Measurements from ENCODE around the gene SUPT3H.

Gene SUPT3H

DNA sequence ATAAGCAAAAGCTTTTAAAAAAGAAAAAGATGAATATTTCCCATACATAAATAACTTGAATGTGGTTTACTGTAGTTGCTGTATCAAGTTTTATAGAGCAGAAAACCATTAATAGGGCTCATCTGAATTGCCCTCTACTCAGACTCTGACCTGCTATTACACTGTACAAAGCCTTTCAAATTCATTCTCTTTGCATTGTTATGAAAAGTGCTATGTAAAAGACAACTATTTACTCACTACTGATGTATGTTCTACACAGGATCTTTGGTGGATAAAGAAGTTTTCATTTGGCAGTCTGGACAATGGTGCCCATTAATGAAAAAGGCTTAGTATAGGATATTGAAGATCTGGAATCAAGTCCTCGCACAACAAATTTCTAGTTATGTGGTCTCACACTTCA is 248.7 kb downstream of the SUPT3H start:
- DNase-seq (ENCODE audit: extremely low spot score), result no peak
- no peak for TF ChIP-seq CTCF (IDR thresholded peaks at IDR 0.05; ENCODE audit: control extremely low read depth, extremely low read depth, low read depth, missing control alignments)
- ChIA-PET CTCF (no interaction called here), POLR2A (no interaction called here)

GRCh38 chr6:45127185-45127584 is 250.5 kb downstream of the SUPT3H start:
- POLR2A ChIA-PET, result no interaction called here
- no peak for TF ChIP-seq CTCF (IDR thresholded peaks at IDR 0.05; ENCODE audit: control extremely low read depth, extremely low read depth, low read depth, missing control alignments)
- CTCF ChIA-PET, result interaction anchor here (0.8 to 1.1 kb wide), 3 partner anchors 9 to 27 kb away, joined by 3 to 4 read pairs (median 3); no protein-coding TSS in a partner anchor
- no peak for DNase-seq (ENCODE audit: extremely low spot score)

GRCh38 chr6:45126033-45126432 is 251.7 kb downstream of the SUPT3H start:
- ChIA-PET POLR2A (no interaction called here), CTCF (no interaction called here)
- TF ChIP-seq CTCF (IDR thresholded peaks at IDR 0.05; ENCODE audit: control extremely low read depth, extremely low read depth, low read depth, missing control alignments), result no peak
- no peak for DNase-seq (ENCODE audit: extremely low spot score)

DNA sequence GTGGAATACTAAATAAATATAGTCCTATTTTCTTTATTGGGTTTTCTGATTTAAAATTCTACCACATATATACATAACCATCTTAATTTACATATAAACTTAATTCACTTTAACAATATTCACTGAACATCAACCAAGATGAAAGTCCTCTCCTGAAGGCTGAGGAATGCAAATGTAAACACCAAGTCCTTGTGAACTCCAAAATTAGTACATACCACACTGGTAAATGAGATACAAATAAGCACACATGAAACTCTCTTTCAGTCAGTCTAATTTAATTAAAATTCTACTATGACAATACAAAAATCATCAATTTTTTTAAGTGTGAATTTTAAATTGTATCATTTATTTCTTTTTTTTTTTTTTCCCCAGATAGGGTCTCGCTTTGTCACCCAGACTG is 254.7 kb downstream of the SUPT3H start:
- POLR2A ChIA-PET, result no interaction called here
- CTCF ChIA-PET, result interaction anchor here (1.1 to 2.1 kb wide), 3 partner anchors 10 to 19 kb away, joined by 3 to 6 read pairs (median 4); no protein-coding TSS in a partner anchor
- no peak for DNase-seq (ENCODE audit: extremely low spot score)
- no peak for TF ChIP-seq CTCF (IDR thresholded peaks at IDR 0.05; ENCODE audit: control extremely low read depth, extremely low read depth, low read depth, missing control alignments)

GRCh38 chr6:45118754-45119153 is 259.0 kb downstream of the SUPT3H start:
- POLR2A ChIA-PET, result no interaction called here
- no peak for TF ChIP-seq CTCF (IDR thresholded peaks at IDR 0.05; ENCODE audit: control extremely low read depth, extremely low read depth, low read depth, missing control alignments)
- CTCF ChIA-PET, result interaction anchor here (0.7 to 1.4 kb wide), 2 partner anchors 9 to 22 kb away, joined by 3 to 4 read pairs; no protein-coding TSS in a partner anchor
- no peak for DNase-seq (ENCODE audit: extremely low spot score)

- DNase-seq (ENCODE audit: extremely low spot score), result no peak
- no peak for TF ChIP-seq CTCF (IDR thresholded peaks at IDR 0.05; ENCODE audit: control extremely low read depth, extremely low read depth, low read depth, missing control alignments)
- ChIA-PET POLR2A (no interaction called here), CTCF (no interaction called here)
Observed at GRCh38 chr6:45116714-45117410, 260.9 kb downstream of the SUPT3H start.
